ENCODE data around the gene PDHA1.

The PDHA1 gene

GRCh38 chrX:19343535-19344408, at the start of gene PDHA1:
Gene PDHA1 (plus strand): TSS chrX:19343927. CDS start chrX:19344038, 111 bp downstream.
- FAIRE-seq, result peak; percentile 96

DNA sequence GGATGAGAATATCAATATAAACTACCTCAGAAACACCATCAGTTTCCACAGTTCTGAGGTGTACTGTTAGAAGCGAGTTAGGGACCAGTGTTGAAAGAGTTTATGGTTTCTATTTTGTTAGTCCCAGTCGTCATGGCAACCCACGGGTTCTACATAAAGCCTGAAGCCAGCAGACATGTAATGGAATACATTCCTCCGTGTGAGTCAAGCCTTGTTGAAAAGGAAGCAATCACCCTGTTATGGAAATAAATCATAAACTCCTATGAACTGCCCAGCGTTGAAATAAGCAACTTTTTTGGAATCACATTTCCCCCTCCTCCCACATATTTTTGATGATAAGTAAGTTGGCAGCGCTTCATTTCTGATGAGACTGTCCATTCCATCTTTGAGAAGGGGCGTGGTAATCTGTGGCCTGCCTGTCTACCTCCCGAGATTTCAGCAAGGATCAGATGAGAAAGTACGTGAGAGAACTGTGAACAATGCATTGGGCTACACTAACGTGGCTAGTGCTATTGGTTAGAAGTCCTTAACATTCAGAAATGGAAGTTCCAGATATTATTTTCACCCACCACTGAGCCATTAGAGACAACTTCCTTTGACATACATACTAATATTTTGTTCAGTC, 40.4 kb upstream of the PDHA1 start:
- FAIRE-seq, result no peak

DNA sequence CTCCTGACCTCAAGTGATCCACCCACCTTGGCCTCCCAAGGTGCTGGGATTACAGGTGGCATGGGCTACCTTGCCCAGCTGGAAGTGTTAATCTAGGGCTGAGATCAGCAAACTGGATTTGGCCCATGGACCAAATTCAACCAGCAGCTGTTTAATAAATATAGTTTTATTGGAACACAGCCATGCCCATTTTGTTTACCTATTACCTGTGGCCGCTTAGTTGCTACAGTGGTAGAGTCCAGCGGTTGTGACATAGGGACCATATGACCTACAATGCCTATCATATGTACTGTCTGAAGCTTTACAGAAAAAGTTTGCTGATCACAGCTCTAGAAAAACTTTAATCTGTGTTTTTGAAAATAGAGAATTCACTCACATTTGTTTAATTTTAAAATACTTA, 17.2 kb upstream of the PDHA1 start:
- FAIRE-seq, result no peak

- FAIRE-seq, result no peak
Measured at GRCh38 chrX:19331831-19332230, 11.9 kb upstream of the PDHA1 start.

GRCh38 chrX:19332983-19333382, 10.7 kb upstream of the PDHA1 start:
- no peak for FAIRE-seq

DNA sequence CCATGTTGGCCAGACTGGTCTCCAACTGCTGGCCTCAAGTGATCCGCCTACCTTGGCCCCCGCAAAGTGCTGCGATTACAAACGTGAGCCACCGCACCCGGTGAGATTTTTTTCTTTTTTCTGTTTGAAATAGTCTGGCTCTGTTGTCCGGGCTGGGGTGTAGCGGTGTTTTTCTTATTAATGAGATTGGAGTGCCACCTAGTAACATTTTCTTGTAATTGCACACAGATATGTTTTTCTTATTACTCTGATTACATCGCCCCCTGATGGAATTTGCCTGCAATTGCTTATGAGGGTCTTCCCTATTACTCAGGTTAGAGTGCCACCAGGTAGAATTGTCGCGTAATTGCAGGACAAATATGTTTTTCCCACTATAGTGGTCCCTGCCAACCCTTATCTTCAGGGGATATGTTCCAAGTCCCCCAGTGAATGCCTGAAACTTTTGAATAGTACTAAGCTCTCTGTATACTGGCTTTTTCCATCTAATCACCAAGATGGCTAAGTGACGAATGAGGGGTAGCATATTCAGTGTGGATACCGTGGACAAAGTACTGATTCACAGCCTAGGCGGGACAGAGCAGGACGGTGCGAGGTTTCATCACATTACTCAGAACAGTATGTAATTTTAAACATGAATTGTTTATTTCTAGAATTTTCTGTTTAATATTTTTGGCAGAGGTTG, 8.6 kb upstream of the PDHA1 start:
- FAIRE-seq, result no peak

DNA sequence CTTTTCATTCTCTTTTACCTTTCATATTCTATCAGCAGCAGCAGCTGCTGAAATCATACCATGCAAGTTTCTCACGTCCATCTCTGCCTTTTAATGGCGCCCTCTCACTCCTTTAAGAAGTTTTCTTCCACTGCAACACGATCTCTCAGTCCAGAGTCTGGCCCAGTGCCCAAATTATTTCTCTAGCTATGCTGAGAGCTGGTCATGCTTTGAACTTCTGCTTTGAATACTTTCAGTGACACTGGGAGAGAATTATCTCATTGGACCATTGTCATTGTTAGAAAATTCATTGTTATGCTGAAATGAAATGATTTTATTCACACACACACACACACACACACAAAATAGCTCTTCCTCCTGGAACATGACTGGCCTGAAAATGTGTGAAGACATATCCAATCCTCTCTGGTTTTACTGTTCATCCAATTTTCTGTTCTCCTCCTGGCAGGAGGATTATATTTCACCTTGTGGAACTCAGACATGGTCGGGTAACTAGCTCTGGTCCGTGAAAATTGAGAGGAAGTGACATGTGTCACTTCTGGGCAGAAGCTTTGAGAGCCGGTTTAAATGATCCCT, 1.3 kb upstream of the PDHA1 start:
- FAIRE-seq, result no peak

GRCh38 chrX:19343085-19343534, 617 bp upstream of the PDHA1 start:
- no peak for FAIRE-seq

- FAIRE-seq, result peak; percentile 5
Measured at GRCh38 chrX:19344661-19345060, 934 bp downstream of the PDHA1 start.

DNA sequence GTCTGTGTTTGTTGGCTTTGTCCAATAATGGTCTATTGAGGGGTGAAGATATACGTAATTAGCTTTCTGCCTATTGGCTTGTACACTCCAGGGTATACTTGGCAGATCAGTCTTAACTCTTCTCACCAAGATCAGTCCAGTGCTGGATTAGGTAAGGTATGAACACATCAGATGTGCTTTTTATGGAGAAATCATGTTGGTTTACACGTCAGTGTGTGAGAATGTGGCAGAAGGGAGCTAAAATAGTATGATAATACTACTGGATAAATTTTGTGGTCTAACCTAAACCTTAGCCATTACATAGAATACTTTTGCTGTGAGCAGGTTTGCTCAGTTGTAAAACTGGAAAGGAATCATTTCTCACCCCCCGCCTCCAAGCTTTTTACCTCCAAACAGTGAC, 4.2 kb downstream of the PDHA1 start:
- FAIRE-seq, result no peak

- FAIRE-seq, result no peak
Measured at GRCh38 chrX:19349264-19349663, 5.5 kb downstream of the PDHA1 start.

DNA sequence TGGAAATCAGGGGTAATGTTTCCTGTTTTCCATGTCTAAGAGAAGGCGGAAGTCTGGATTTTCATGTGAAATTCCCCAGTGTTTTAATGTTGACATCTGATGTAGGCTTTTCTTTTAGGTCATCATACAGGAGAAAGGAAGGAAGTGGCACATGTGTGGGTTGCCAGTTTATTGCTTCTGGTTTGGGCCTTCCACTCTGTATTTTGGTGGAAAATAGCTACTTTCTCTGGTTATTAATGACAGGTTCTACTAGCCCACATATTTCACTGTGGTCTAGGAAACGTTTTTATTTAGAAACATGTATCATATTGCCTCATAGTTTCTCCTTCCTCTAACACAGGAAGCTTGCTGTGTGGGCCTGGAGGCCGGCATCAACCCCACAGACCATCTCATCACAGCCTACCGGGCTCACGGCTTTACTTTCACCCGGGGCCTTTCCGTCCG, 7.2 kb downstream of the PDHA1 start:
- FAIRE-seq, result no peak

GRCh38 chrX:19354625-19355024, 10.9 kb downstream of the PDHA1 start:
- FAIRE-seq, result no peak

DNA sequence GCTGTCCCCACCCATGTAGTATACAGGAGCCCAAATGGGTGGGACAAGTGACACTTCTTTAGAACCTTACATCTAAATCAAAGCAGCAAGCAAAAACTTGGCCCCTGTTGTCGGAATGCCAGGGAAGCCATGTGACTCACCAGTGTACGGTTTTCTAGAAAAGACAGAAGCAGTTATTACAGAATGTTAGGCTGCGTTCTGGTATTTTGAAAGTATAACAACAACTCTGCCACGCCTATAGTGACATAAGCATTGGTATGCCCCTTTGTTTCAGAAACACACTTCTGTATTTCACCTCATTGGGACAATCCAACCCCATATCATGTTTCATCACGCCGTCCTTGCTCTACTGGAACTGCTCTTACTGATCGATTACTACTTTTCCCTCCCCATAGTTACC, 14.8 kb downstream of the PDHA1 start:
- no peak for FAIRE-seq

DNA sequence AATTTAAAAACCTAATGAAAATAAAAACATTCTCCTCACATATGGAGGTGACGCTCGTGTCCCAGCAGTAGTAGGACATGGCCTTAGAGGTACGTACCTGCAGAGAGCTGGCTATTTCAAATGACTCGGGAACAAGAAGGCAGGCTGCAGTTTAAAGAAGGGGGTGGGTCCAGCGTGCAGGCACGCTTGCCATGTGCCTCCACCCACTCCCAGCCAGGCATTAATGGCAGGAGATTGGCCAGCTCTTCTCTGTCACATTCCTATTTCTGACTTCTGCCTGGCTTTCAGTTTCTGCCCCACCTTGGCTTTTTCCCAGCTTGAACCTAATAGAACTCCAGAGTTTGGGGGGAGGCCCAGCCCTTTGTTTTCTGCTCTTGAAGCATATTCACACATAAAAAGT, 17.2 kb downstream of the PDHA1 start:
- FAIRE-seq, result no peak

GRCh38 chrX:19361701-19362100, 18.0 kb downstream of the PDHA1 start:
- FAIRE-seq, result no peak

GRCh38 chrX:19368576-19368975, 24.8 kb downstream of the PDHA1 start:
- no peak for FAIRE-seq

DNA sequence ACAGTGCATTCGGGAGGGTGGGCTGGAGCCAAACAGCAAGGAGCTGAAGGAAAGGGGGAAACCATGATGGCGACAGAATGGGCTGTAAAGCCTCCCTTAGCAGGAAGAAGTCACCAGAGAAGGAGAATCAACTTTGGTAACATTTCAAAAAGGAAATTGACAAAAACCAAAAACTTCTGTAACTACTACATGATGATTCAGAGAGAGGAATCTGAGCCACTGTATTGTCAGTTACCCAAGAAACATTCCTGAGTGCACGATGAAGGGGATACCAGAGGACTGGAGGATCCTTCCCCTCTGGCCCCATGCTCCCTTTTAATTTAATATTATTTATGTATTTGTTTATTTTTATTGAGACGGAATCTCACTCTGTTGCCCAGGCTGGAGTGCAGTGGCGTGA, 26.3 kb downstream of the PDHA1 start:
- no peak for FAIRE-seq

GRCh38 chrX:19372170-19372546, 28.4 kb downstream of the PDHA1 start:
- FAIRE-seq, result no peak

GRCh38 chrX:19372547-19373331, 29.0 kb downstream of the PDHA1 start:
- no peak for FAIRE-seq

- FAIRE-seq, result no peak
Measured at GRCh38 chrX:19373351-19373891, 29.7 kb downstream of the PDHA1 start.

DNA sequence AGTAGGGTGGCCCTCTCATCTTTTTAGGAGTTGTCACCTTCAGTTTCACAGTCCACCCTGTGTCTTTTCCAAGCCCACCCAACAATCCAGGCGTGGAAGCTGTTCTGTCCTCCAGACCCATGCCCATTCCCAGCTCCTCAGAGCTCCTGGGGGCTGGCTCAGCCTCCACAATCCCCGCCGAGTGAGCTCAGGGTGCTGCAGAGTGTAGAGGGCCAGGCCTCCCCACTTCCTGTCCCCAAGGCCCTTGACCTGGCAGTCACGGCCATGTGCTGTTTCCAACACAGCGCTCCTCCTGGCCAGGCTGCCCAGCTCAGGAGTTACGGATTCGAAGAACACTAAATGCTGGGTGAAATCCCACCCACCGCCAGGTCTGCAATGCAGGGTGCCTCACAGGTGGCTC, 31.8 kb downstream of the PDHA1 start:
- FAIRE-seq, result no peak

Data from colon (tissue), 2 donors.